HG03196 (cell line): ENCODE measurements around the gene EIF4E3.

Experiments
- ATAC-seq: cut with Tn5 transposase; IDR thresholded peaks from one replicate; pipeline ENCODE4 v1.9.1; 2021; ENCODE audit not compliant: unreplicated experiment

EIF4E3 gene

DNA sequence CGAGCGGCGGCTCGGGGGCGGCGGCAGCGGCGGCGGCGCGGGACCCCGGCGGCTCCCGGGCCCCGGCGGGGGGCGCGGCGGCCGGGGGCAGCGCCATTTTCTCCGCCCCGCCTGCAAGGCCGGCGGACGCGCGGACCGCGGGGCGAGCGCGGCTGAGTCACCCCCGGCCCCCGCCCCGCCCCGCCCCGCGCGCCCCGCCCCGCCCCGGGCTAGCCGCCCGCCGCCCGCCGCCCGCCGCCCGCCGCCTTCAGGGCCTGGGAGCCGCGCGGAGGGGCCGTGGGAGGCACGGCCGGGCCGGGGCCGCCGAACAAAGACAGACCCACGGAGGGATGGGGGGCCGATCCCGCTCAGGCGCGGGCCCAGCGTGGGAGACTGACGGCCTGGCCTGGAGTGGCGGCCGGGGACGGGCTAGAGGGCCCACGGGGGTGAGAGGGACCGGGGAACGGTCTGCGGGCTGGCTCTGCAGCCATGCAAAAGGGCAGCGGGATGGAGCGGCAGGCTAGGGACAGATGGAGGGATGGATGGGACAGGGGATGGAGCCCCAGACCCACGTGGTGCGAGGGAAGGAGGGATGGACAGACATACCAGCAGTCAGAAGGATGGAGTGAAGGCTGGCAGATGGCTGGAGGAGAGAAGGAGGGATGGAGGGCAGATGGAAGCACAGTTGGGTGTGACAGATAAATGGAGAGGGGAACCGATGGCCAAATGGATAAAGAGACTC lies at the start of gene EIF4E3:
TSS of gene EIF4E3 (minus strand) at position 132 of the 721 bp plus-strand sequence. CDS start at position 97, 35 bp downstream.
- no peak for ATAC-seq

DNA sequence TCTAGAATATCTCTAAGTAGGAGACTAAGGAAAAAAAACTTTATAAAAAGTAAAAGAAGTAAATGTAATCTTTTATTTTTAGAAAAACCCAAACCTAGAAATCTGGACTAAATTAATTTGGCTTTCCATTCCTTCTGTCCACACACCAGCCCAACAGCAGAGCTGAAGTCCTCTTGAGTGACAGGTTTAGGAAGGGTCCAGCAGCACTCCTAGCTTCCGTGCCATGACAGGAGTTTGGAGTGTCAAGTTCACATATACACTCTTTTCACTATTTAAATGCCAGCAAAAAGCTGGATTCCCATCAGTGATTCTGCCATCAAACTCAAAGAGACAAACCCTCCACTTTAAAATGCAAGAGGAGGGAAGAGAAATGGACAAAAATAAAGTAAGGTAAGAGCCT lies 46.7 kb upstream of the EIF4E3 start:
- no peak for ATAC-seq

DNA sequence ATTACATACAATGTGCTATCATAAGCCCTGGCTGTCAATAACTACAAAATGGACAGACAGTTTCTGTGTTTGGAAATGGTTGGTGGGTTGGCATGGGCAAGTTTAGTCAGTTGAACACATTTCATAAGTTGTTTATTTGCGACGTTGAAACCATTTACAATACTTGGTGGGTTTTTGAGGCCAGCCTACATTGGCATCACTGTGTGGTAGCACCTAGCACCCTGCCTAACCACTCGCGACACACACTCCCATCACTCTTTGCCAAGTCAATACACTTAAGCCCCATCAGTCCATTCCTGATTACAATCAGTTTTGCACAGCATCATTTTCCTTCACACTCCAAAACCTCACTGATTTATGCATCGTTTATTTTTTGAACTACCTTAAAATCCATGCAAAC lies 45.9 kb upstream of the EIF4E3 start:
- no peak for ATAC-seq

DNA sequence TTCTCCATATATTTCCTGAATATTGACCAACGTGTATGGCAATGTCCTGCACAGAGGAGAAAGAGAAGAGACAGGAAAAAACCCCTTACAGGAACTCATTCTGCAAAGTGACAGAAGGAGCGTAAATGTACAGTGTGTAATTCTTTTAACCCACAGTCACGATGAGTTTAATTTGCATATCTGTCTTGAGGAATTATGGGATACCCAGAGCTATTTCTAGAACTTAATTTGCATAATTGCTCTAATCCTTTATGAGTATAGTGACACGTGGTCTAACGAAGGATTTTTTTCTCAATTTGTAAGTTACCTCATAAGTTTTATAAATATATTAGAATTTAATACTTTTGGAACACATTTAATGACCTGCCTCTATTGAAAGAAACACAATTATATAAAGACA lies 38.2 kb upstream of the EIF4E3 start:
- no peak for ATAC-seq

DNA sequence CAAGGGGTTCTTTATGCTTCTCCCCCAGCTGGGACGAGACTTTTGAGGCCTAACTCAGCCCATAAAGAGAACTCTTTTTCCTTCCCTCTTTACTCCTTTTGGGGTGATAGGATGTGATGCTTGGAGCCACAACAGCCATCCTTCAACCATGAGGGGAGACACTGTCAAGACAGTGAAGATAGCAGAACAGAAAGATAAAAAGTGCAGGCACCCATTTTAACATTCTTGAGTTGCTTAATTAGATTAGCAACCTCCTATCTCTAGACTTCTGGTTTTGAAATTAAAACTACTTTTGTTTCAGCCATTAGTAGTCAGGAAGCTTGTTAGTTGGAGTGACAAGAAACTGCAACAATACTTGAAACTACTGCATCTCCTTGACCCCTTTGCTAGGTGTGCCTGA lies 34.9 kb upstream of the EIF4E3 start:
- no peak for ATAC-seq

DNA sequence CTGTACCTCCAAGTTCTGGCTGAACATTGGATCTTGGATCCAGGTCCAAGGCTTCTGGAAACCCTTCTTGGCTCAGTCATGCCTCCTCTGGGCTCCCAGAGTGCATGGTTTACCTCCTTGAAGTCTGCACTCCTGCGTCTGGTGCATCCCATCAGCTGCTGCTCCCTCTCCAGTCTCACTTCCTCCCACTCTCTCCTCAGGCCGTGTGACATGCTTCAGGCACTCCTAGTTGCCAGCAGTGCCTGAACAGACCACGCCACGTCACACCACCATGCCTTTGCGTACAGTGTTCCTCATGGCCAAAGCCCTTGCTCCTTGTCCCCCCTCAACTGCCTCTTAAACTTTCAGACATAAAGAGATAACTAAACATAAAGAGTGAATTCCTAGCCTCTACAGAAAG lies 34.2 kb upstream of the EIF4E3 start:
- ATAC-seq = no peak

DNA sequence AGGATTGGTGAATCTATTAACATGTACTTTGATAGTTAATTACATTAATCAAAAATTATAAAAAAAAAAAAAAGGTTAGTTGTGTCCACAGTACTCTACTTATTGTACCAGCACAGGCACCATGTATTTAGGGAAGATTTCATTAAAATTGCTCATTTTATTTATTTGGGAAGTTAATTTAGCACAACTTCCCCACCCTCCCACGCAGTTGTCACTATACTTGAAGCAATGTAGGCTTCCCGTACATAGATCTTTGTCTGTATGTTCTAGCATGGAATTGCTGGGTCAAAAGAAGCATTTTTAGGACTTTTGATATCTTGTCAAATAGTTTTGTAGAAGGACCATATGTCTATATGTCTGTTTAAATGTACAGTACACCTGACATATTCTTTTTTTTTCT lies 32.9 kb upstream of the EIF4E3 start:
- no peak for ATAC-seq

DNA sequence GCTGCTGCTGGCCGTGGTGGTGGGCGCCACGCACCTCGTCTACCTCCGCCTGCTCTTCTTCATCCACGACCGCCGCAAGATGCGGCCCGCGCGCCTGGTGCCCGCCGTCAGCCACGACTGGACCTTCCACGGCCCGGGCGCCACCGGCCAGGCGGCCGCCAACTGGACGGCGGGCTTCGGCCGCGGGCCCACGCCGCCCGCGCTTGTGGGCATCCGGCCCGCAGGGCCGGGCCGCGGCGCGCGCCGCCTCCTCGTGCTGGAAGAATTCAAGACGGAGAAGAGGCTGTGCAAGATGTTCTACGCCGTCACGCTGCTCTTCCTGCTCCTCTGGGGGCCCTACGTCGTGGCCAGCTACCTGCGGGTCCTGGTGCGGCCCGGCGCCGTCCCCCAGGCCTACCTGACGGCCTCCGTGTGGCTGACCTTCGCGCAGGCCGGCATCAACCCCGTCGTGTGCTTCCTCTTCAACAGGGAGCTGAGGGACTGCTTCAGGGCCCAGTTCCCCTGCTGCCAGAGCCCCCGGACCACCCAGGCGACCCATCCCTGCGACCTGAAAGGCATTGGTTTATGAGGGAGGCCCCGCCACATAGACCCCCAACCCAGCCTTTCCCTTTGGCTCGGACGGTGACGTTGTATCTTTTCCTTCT lies 29.5 kb upstream of the EIF4E3 start:
- ATAC-seq = no peak

DNA sequence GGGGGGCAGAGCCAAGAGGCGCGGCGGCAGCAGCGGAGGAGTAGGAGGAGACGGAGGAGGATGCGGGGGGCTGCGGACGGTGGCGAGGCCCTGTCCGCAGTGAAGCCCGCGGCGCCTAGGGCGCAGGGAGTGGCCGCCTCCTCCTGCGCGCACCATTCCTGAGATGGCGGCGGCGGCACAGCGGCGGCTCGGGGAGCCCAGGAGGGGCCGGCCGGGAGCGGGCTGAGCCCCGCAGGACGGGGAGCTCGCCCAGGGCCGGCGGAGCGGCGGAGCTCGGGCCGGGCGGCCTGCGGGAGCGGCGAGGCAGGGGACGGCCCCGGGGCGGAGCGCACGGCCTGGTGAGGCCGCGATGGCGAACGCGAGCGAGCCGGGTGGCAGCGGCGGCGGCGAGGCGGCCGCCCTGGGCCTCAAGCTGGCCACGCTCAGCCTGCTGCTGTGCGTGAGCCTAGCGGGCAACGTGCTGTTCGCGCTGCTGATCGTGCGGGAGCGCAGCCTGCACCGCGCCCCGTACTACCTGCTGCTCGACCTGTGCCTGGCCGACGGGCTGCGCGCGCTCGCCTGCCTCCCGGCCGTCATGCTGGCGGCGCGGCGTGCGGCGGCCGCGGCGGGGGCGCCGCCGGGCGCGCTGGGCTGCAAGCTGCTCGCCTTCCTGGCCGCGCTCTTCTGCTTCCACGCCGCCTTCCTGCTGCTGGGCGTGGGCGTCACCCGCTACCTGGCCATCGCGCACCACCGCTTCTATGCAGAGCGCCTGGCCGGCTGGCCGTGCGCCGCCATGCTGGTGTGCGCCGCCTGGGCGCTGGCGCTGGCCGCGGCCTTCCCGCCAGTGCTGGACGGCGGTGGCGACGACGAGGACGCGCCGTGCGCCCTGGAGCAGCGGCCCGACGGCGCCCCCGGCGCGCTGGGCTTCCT lies 28.8 kb upstream of the EIF4E3 start, which contains the start of gene GPR27:
TSS of gene GPR27 (plus strand) at position 155 of the 909 bp plus-strand sequence. CDS start at position 350, 195 bp downstream.
- no peak for ATAC-seq

DNA sequence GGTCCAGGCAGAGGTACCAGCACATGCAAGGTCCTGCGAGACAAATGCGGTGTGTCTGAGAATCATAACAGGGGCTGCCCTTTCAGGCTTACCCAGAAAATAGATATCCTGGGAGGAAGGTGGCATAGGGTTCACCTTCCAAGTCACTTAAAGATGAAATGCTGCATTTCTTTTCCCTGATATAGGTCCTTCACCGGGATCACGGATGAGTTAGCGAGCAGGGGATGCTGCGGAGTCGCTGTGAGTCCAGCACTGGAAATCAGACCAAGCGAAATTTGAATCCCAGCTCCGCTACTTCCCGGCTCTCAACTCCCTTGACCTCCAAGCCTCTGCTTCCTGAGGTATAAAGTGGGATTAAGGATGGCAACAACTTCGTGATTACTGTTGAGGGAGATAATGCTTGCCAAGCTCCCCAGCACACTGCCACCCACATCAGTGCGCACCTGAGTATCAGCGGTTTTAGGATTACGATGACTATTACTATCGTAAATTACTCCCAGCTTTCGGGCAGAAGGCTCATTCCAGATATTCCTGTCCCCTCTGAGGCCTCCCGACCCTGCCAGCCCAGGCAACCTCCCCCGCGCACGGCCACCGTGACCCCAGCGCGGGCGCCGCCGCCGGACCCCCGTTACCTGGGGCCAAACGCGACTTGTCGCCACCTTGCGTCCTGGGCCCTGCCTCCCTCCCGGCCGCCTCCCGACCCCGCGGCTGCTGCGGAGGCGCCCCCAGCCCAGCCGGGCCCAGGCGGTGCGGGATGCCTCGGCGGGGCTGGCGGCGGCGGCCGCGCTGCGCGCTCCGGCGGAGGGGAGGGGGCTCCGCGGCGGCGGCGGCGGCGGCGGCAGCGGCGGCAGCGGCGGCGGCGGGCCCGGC lies 27.9 kb upstream of the EIF4E3 start:
- ATAC-seq = no peak

DNA sequence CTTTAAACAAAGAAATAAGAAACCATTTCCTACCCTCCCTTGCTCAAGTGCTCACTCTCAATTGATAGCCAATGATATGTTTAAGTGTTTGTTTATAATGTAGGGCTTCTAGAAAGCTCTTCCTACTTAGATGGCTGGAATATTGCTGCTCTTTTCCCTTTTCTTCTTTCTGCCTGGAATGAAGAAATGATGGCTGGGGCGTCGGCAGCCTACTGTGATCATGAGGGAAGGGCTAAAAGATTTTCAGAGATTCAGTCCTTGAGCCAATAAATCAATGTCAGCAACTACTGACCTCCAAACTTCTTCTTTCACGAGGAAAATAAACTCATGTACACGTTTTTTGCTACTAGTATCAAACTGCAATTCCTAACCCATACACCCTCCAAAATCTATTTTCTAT lies 26.4 kb upstream of the EIF4E3 start:
- no peak for ATAC-seq

DNA sequence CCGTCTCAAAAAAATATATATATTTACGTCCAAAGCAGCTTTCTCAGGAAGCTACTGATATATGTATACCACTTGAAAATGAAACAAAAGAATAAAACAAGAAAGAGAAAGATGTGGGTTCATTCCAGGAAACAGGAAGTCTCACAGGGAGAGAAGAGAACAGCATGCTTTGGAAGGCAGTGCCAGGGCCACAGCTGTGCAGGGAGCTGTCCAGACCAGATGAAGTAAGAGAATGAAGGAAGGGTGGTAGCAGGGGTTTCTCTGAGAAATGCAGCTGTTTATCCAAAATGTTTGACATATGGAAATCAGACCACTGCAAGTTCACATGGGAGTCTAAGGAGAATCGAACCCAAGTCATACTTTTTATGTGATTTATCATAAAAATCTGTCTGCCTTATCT lies 19.5 kb upstream of the EIF4E3 start:
- no peak for ATAC-seq

DNA sequence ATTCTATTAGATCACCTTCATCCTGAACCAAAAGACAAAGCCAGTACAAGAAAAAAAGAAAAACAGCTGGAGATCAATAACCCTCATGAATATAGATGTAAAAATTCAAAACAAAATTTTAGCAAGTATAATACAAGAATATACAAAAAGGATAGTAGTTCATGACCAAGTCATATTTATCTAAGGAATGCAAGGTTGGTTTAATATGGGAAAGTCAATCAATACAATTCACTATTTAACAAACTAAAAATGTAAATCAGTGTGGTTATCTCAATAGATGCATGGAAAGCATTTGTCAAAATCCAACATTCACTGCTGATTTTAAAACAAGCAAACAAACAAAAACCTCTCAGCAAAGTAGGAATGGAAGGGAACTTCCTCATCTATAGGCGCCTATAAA lies 17.4 kb upstream of the EIF4E3 start:
- ATAC-seq = no peak

DNA sequence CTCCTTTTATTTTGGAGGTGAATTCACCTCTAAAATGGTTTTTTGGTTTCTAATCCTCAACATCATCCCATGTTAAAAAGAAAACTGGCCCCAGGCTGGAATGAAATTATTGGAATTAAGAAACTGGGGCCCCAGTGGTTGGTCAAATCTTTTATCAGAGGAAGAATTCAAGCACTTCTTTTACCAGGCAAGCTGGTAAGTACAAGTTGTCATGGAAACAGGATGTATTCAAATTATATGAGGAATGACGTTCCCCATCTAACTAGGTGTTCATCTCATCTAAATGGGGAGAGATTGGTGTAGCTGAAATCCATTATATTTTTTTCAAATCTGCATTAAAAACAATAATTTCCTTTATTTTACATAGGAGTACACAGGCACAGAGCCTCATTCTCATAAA lies 9.7 kb upstream of the EIF4E3 start:
- no peak for ATAC-seq

DNA sequence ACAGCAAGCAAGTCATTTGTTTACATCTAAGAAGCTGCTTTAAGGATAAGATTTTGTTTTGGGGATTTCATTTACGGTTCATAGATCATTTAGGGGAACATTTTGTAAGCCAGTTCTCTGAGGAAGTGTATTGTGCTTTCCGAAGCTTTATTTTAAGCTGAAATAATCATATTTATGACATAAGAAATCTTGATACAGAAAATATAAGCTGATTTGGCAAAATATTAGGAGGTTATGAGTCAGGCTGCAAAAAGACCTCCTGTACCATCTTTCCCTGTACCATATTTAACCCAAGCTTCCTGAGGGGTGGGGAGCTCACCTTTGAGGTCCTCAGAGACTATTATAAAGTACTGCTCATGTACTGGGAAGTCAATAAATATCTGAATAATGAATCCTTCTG lies 8.1 kb upstream of the EIF4E3 start:
- no peak for ATAC-seq

DNA sequence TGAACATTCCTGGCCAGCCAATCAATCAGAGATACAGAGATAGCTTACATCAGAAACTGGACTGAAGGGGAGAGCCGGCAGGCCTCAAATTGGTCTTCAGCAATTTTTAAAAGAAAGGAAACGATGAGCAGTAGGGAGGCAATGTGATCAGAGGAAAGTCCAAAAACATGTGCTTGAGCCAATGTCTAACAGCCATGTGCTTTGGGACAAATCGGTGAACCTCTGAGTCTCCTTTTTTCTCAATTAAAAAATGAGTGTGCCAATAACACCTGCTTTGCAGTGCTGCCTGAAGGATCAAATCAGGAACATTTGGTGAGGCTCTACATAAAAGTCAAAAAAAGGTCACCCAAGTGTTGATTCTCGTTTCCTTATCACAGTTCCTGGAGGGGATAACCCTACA lies 7.4 kb upstream of the EIF4E3 start:
- ATAC-seq = no peak

DNA sequence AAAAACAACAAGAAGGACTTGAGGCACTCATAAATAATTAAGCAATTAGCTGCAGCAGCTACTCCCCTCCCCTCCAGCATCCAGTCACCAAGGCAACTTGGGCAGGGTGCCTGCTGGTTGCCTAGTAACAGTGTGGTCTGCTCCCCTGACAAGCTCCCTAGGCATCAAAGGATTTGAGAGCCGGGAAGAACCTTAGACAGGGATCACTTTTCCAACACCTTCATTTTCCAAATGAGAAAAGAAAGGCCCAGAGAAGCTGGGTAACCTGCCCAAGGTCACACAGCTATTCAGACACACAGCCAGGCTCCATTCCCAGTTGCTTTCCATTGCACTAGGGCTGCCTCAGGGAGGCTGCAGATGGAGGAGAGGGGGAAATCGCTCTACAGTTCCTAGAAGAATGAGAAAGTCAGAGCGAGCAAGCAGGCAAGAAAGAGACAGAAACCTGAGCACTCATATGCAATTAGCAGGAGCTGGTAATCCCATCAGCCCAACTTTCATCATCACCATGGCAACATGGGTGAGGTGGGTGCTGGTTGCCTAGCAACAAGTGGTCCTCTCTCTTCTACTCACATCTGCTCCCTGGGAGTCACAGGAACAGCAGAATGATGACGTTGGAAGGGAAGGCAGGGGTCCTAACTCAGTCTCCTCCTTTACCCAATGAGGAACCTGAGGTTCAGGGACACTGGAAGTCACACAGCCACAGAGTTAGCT lies 3.6 kb upstream of the EIF4E3 start:
- ATAC-seq = no peak

DNA sequence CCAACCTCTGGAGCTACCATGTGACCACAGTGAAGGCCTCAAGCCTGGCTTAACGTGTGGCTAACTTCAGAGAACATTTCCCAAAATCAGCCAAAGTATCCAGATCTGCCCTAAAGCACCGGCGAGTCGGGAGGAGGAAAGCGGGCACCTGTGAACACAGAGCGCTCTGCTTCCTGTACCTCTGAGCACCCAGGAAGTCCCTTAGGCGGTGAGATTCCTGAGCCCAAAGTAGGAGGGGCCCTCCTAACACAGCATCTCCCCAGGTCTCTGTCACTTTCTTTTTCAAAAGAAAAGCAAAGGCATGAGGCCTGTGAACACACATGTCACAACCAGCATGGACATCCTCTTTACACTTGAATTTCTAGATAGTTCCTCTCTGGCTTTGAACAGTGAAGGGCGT lies 944 bp upstream of the EIF4E3 start:
- ATAC-seq = no peak

DNA sequence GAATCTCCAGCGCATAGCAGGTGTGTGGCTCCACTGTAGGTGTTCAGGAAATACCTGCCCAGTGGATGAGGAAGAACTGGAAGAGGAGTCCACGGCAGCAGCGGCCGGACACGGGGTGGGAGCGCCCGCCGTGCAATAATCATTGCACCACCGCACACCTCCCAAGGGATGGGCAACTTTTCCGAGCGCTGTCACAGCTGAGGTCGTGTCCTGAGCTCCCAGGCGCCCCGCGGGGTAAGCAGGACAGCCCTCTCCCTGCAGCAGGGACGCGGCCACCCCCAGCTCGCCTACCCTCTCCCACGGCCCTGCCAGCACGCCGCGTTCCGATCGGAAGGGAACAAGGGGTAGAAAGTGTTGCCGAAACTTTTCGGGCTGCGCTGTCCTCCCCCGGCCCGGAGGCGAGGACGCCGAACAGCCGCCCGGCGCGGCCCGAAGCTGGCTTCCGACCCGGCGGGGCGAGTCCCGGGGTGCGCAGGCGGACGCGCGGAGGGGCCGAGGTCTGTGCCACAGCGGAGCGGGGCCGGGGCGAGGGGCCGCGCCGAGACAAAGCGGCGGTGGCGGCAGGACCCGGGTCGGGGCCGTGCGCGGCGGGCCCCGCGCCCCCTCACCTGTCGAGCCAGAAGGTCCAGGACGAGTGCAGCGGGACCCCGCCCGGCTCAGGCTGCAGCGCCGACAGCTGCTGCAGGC lies 475 bp downstream of the EIF4E3 start:
- no peak for ATAC-seq

DNA sequence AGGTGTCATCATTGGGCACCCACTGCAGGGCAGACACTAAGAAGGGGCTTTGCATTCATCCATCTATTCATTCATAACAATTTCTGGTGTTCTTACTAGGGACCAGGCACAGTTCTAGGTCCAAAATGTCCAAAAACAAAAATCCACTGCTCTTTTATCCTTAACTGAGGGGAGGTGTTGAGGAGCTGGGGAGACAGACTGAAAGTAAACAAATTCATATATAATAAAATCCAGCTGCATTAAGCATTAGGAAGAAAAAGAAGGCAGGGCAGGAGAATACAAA lies 1.1 kb downstream of the EIF4E3 start:
- ATAC-seq = no peak
